ENCODE data around the gene EID2B. TPM values are rescaled to one million over a fixed set of nuclear protein-coding genes. Genes with fewer than 3 reads are reported as not detected.
A peak's percentile ranks its signal among the peaks of the same experiment; 100 is the strongest.

The EID2B gene
- total RNA-seq, 6 donors from 2014 or later, result 1.2 to 6.3 (median 2.4) TPM

DNA sequence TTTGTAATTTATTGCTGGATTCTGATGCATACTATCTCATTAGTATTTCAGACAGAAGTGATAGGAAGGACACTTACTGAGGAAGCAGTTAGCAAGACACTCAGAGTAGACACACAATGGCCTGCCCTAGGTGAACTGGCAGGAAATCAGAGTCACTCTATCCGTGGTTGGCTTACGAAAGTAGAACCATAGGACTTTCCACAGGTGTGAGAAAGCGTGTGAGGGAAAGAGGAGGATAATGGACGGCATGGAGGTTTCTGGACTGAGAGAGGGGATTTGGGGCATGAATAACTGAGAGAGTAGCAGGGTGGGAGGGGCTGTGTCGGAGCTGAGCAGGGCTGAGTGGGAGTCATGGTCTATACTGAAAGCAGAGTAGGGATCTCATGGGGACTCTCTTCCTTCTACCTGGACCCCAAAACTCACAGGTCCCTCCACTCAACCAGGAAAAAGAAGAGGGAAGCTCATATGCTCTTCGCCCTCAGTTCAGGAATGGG lies 26.0 kb upstream of the EID2B start:
- DNase-seq (no peak), ATAC-seq (ENCODE audit: low FRiP score in 2 of 2) (no peak)
- WGBS, 2 donors, result 69 to 79% methylated on average over 6 of the region's 6 CpGs
- TF ChIP-seq, protein P1, sequence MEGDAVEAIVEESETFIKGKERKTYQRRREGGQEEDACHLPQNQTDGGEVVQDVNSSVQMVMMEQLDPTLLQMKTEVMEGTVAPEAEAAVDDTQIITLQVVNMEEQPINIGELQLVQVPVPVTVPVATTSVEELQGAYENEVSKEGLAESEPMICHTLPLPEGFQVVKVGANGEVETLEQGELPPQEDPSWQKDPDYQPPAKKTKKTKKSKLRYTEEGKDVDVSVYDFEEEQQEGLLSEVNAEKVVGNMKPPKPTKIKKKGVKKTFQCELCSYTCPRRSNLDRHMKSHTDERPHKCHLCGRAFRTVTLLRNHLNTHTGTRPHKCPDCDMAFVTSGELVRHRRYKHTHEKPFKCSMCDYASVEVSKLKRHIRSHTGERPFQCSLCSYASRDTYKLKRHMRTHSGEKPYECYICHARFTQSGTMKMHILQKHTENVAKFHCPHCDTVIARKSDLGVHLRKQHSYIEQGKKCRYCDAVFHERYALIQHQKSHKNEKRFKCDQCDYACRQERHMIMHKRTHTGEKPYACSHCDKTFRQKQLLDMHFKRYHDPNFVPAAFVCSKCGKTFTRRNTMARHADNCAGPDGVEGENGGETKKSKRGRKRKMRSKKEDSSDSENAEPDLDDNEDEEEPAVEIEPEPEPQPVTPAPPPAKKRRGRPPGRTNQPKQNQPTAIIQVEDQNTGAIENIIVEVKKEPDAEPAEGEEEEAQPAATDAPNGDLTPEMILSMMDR (IDR thresholded peaks at IDR 0.05), result no peak
- TF ChIP-seq EP300 (IDR thresholded peaks at IDR 0.05), result no peak
- Histone ChIP-seq H3K9me3 (no peaks in the 10 kb centered on the region), H3K4me1 (peaks cover 0 to 11% (median 9%) of the 10 kb centered on the region in 4 donors), H3K27ac (peak overlapping the region in 2 of 4 donors; percentile 27 to 31), H3K4me3 (peak overlapping the region in 1 of 4 donors; percentile 4), H3K36me3 (no peaks in the 10 kb centered on the region), H3K27me3 (no peaks in the 10 kb centered on the region)

DNA sequence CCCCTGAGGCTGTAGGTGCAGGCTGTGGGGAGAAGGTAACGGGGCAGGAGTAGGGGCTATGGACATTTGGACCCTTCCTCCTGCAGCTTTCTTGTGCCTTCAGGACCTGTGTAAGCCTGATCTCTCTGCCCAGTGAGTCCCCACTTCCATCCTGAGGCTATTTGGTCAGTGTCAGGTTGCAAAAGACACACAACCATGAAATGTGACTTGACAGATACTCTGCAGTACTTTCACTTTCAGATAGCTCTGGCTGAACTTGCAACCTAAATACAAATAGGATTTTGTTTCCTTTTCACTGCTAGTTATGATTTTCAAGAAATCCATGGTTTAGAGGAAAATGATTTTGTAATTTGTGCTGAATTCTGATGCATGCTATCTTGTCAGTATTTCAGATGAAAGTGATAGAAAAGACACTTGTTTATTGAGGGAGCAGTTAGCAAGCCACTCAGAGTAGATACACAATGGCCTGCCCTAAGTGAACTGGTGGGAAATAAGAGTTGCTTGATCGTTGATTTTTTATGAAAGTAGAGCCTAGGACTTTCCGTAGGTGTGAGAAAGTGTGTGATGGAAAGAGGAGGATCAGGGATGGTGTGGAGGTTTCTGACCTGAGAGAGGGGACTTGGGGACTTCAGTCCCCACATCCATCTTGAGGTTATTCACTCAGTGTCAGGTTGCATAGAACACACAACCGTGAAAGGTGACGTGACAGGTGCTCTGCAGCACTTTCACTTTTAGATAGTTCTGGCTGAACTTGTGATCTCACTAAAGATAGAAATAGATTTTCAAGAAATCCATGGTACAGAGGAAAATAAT lies 25.4 kb upstream of the EID2B start:
- peak overlapping the region in 3 of 4 donors; percentile 22 to 31 (median 27) for H3K27ac ChIP-seq

DNA sequence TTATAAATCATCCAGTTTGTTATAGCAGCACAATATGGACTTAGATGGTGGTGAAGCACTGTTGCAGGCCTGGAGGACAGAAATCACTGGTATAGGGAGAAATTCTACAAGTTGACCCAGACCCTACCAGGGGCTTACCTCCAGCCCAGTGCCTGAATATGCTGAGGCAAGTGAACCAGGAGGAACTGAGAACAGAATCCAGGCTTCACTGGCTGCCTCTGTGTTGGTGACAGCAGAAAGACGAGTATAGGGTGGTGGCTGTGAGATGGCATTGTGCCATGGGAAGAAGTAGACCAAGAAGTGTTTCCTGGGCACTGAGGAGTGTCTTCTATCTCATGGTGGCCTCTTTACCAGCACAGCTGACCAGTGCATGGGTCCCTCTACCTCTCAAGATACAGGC lies 23.2 kb upstream of the EID2B start:
- no peaks in the 10 kb centered on the region for H3K36me3 ChIP-seq
- H3K27ac ChIP-seq, result no peak overlapping the region
- no peak for TF ChIP-seq EP300 (IDR thresholded peaks at IDR 0.05)
- no peak for TF ChIP-seq POLR2AphosphoS5 (IDR thresholded peaks at IDR 0.05)
- TF ChIP-seq POLR2A (IDR thresholded peaks at IDR 0.05), result no peak
- TF ChIP-seq, protein P1 (IDR thresholded peaks at IDR 0.05), result no peak
- no peak overlapping the region for H3K4me3 ChIP-seq
- no peaks in the 10 kb centered on the region for H3K27me3 ChIP-seq
- peaks cover 0 to 13% (median 10%) of the 10 kb centered on the region in 4 donors for H3K4me1 ChIP-seq
- no peak for DNase-seq
- 67% methylated on average over 1 of the region's 1 CpG for WGBS, 2 donors
- no peak for ATAC-seq (ENCODE audit: low FRiP score in 2 of 2)
- no peaks in the 10 kb centered on the region for H3K9me3 ChIP-seq

More for the DNA sequence above, 25.4 kb upstream of the EID2B start:
- ATAC-seq (ENCODE audit: low FRiP score in 2 of 2), result peak; percentile 54 to 63
- no peak for TF ChIP-seq POLR2AphosphoS5 (IDR thresholded peaks at IDR 0.05)
- TF ChIP-seq, protein P1 (IDR thresholded peaks at IDR 0.05), result no peak
- Histone ChIP-seq H3K9me3 (no peaks in the 10 kb centered on the region), H3K27me3 (no peaks in the 10 kb centered on the region), H3K36me3 (no peaks in the 10 kb centered on the region), H3K4me3 (peak overlapping the region in 1 of 4 donors; percentile 4), H3K4me1 (peaks cover 0 to 11% (median 9%) of the 10 kb centered on the region in 4 donors)
- 58 to 69% methylated on average over 5 of the region's 5 CpGs for WGBS, 2 donors
- DNase-seq, result no peak

DNA sequence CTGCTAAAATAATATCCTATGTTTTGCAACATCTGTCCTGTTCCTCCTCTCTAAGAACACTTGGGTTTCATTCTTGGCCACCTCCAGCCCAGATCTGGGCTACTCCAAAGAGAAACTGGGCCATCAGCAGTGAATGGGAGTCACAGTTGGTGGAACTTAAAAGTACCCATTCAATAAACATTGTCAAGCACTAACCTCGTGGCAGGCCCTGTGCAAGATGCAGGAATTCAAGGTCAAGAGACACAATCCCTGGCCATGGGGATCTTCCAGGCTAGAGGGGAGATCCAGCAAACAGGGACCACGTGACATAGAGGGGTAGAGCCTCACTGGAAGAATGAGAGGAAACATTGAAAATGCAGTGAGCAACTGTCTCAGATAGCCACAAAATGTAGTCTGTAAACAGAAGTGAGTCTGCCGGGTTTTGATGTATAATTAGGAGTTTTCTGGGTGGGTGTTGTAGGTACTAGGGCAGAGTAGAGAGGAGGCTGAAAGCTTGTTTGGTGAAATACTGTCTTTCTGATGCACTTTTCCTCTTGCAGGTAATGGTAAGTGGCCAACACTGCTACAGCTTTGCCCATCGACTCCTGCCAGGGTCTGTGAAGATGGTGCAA lies 22.2 kb upstream of the EID2B start:
- Histone ChIP-seq H3K4me1 (peaks cover 0 to 13% (median 10%) of the 10 kb centered on the region in 4 donors), H3K27ac (no peak overlapping the region), H3K4me3 (no peak overlapping the region), H3K36me3 (no peaks in the 10 kb centered on the region), H3K9me3 (no peaks in the 10 kb centered on the region), H3K27me3 (no peaks in the 10 kb centered on the region)
- ATAC-seq (ENCODE audit: low FRiP score in 2 of 2), result no peak
- DNase-seq, result no peak
- TF ChIP-seq, protein P1 (IDR thresholded peaks at IDR 0.05), result no peak
- WGBS, 2 donors, result 68 to 79% methylated on average over 4 of the region's 4 CpGs

Measured in upper lobe of left lung (tissue), 6 donors.